SKM-1 (cell line): Measurements from ENCODE around the gene MRGPRD.
A peak's percentile ranks its signal among the peaks of the same experiment; 100 is the strongest.

Experiments used
- DNase-seq: peaks from one replicate; lab custom pipeline; 2025; ENCODE audit not compliant: unreplicated experiment; lab: John Stamatoyannopoulos, UW

Gene MRGPRD, protein sequence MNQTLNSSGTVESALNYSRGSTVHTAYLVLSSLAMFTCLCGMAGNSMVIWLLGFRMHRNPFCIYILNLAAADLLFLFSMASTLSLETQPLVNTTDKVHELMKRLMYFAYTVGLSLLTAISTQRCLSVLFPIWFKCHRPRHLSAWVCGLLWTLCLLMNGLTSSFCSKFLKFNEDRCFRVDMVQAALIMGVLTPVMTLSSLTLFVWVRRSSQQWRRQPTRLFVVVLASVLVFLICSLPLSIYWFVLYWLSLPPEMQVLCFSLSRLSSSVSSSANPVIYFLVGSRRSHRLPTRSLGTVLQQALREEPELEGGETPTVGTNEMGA

DNA sequence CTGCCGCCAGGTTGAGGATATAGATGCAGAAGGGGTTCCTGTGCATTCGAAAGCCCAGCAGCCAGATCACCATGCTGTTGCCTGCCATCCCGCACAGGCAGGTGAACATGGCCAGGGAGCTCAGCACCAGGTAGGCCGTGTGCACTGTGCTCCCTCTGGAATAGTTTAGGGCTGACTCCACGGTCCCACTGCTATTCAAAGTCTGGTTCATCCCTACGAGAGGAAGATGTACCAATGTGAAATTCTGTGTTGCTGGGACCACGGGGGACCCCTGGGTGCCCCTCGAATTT lies at the start of gene MRGPRD:
TSS of gene MRGPRD (minus strand) at position 211 of the 290 bp plus-strand sequence. CDS start at position 211, 0 bp downstream.
- no peak for DNase-seq

DNA sequence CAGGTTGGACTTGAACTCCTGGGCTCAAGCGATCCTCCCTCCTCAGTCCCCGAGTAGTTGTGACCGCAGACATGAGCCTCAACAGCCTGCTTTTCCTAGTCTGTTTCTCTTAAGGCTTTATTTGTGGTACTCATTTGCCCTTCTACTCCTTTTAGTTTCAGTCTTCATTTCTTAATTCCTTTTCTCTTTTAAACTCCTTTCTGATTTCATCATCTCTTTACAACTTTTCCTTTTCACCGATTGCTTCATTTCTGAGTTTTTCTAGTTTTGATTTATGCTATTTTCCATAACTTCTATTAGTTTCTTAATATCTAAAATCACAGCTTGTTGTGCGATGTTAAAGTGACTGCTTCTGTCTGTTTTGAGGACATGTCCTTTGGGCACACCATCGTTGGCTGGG lies 49.5 kb upstream of the MRGPRD start:
- no peak for DNase-seq

DNA sequence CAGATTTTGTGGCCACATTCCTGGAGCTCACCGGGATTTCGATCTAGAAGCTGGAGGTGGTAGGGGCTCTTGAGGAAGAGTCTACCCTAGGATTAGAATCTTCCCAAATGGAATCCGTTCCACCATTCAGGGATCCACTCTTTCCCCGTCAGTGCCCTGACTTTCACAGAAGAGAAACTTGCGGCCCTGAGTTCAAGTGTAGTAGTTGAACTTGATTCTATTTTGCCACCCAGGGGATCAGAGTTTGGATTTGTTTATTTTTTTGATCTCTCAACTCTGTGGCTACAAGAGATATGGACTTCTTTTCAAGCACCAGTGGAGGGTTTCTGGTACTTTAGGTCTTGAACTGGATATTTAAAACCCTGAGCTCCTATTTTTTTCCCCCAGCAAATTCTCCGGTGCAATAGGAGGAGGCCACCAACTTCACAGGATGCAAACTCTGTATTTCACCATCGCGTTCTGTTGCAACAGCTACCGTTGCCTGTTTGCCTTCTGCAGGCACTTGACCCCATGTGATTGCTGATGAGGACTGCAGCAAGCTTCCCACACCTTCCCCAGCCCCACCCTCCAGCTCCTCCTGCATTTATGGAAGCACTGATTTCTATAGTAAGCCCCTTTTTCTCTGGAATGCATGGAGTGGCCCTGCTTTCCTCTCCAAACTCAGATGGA lies 47.1 kb upstream of the MRGPRD start:
- DNase-seq: peak; percentile 77

DNA sequence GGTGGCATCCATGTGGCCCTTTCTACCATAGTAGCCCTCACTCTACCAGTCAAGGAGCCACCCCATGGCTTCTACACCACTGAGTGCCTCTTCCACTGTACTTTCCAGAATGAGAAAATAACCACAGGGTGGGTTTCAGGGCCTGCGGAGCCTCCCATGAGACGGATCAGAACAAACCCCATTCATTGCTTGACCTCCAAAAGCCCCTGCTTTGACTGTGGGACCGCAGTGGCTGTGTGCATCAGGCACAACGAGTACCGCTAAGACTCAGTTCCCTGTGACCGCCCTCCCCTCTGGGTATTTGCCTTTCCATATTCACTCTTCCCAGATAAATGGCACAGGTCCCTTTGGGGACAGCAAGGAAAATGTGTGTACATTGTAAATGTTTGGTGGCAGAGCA lies 43.7 kb upstream of the MRGPRD start:
- DNase-seq: no peak

DNA sequence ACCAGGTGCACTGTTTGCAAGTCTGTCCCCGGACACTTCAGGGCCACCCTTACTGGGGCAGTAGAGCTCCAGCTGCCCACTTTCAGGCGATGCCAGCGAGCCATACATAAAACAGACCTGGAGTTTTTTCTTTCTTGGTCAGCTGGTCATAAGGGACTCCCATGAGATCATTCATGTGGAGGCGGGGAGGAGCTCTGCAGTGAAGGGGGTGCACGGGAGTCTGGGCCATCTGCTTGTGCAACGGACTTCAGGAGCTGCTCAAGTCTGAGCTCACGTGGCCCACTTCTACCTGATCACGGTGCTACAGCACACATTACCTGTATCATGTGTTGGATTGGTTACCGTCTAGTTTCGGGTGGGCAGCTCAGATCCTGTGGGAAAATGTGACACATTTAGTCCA lies 41.5 kb upstream of the MRGPRD start:
- no peak for DNase-seq

DNA sequence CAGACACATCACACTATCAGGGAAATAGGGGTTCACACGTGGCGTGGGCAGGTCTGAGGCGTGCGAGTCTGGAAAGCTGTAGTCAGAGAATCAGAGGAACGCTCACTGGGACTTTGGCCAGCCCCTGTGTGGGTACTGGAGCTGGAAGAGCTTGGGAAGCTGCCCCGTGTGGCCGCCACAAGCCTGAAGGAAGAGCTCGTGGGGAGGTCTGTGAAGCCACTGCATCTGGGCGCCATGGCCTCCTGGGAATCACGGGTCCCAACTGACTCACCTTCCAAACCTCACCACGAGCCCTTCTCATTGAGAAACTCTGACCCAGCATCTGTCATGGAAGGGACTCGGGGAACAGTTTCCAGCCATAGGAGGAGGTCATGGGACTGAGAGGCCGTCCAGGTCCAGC lies 38.1 kb upstream of the MRGPRD start:
- no peak for DNase-seq

DNA sequence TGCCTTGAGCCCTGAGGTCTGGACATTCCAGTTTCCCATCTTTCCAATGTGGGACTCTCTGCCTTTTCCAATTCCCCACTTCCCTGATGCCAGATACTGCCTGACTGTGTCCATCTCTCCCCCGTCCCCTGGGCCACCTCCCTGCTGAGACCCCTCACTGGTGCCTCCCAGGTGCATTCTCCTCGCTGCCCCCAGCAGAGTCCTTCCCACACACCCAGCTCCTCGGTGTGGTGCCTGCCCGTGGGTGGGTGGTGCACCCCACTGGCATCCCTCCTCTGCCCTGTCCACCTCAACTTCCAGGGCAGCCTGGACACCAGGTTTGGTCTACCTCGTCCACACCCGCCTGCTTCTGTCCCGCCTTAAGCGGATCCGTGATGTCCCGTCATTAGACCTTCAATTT lies 37.2 kb upstream of the MRGPRD start:
- DNase-seq: no peak

DNA sequence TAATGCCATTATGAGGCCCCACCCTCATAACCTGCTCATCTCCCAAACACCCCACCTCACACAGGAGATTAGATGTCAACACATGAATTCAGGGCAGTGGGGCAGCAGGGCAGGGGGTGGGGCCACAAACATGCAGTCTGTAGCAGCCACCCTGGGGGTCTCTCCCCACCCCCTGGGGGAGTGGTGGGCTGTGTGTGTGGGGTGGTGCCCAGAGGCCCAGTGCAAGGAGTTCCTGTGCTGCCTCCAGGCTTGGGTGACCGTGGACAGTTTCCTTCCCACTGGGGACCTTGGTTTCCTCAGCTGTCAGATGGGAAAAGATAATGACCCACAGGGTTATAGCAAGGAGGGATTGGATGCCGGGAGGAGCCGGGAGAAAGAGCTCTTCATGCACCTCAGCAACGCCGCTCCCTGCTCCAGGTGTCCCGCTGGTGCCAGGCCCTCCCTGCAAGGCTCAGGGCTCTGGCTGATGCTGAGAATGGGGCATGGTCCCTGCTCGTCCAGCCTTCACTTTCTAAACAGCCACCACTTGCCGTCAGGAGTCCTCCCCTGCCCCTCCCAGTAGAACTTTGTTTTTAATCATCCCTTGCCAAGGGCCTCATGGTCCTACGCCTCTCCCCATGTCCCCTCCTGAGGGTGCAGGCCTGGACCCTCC lies 34.2 kb upstream of the MRGPRD start:
- no peak for DNase-seq

DNA sequence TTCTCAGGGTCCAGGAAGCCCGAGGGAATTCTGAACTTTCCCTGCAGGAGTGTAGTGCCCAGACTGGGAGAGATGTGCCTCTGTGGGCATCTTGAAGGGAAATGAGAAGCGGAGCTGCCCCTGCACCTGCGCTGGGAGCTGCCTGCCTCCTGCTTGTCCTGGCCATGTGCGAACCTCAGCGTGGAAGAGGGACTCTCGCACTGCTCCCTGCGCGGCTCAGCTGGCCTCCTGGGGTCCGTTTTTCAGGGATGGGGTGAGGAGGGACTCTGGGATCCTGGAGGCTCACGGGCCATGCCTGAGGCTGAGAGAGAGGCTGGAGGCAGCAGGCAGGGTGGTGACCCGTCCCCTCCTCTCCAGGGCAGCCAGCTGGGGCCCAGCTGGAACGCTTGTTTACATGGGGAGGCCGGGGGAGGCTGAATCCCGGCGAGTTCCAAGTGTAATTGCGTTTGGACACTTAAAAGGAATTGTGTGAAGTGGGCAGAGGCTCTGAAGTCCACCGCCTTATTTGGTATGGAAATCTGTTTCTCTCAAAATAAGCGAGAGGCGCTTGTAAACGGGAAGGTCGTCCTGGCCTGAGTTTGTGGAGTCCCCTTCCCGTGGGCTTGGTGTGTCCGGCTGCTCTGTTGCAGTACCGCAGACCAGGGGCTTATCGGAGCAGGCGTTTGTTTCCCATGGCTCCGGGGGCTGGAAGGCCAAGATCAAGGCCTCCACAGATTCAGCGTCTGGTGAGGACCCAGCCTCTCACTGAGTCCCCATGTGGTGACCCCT lies 33.5 kb upstream of the MRGPRD start:
- DNase-seq: no peak

DNA sequence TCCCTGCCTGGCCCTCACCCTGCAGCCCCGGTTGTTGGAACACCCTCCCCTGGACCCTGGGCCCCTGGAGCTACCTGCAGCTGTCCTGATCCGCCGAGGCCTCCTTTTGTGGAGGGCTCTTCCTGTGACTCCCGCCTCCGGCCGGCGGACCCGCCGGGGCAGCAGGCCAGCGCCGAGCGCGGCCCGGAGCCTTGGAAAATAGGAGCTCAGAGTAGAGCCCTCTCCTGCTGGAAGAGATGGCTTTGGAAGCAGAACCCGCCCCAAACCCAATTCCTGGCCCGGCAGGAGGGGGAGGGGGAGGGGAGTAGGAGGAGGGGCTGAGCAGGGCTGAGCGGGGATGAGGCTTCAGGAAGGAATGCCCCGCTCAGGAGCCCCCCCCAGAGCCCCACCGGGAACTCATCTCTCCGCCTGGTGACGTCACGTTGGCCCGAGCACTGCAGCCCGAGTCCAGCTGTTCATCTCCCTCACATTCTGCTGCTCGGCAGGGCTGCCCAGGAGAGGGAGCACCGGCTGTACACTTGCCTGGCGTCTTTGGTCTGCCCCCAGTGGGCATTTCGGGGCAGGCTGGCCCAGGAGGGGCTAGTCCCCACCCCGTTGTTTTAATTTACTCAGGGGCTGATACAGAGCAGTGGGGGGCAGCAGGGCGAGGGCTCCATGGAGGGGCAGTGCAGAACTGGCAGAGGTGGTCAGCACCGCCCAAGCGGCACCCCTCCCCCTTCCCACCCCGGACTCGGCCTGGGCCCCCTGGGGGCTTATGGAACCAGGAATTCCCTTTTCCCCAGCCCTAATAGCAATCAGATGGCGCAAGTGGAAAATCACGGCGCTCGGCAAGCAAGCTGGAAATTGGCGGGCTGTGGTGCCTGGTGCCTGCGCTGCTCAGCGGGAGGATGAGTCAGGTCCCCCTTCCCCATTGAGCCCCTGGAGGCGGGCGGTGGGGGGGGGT lies 32.5 kb upstream of the MRGPRD start, which contains the start of gene MRGPRF:
TSS of gene MRGPRF (minus strand) at position 238 of the 943 bp plus-strand sequence. CDS start 3,345 bp downstream, outside the sequence.
- no peak for DNase-seq

DNA sequence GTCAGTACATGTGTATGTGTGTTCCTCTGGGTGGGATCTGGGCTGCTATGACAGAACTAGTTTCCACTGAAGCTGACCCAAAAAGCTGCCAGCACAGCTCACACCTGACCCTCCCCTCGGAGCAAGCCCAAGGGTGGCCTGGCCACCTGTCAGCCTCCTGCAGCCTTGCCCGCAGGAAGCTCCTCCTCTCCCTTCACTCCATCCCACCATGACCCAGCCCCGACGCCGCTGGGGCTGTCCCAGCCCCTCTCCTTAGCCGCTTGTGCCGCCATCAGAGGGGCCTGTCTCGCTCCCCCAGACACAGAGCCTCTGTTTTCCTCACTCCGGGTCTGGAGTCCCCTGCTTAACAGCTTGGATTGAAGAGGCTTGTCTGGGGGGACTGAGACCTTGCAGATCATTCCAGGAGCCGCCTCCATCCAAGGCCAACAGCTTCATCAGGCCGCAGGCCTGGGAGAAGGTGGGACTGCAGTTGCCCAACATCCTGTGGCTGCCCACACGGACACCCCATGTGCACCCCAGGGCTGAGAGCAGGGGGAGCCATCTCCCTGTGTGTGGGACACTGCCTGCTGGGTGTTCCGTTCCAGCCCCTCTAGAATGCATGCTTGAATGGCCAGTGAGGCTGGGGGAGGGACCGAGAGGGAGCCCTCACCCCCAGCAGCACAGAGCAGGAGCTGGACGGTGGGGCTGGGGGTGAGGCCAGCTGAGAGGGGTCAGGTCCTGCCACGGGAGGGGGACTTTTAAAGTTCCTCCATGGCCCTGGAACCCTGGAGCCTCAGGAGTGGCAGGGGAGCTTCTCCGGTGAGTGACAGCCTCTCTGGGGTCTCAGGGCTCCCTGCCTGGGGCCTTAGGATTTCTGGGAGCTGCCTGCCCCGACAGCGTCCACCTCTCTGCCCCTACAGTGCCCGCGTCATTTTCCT lies 31.6 kb upstream of the MRGPRD start:
- DNase-seq: no peak

DNA sequence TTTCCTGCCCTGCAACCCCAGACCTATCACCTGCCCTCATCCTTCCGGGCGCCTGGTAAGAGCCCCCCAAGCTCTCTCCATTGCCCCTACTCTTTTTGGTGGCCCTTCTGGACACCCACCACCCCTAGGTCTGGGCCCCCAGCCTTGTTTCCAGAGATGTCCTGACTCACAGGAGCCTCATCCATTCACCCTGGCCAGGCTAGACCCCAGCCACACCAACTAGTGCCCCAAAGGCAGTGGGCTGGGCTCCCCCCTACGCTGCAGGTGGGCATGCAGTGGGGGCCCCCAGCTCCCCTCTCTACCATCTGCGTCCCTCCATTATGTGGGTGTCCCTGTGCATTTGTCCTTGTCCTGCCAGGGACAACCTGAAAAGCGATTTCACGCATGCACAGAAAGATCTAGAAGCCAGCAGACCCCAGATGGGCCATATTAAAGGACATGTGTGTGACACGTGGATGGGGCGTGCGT lies 30.9 kb upstream of the MRGPRD start:
- DNase-seq: no peak

DNA sequence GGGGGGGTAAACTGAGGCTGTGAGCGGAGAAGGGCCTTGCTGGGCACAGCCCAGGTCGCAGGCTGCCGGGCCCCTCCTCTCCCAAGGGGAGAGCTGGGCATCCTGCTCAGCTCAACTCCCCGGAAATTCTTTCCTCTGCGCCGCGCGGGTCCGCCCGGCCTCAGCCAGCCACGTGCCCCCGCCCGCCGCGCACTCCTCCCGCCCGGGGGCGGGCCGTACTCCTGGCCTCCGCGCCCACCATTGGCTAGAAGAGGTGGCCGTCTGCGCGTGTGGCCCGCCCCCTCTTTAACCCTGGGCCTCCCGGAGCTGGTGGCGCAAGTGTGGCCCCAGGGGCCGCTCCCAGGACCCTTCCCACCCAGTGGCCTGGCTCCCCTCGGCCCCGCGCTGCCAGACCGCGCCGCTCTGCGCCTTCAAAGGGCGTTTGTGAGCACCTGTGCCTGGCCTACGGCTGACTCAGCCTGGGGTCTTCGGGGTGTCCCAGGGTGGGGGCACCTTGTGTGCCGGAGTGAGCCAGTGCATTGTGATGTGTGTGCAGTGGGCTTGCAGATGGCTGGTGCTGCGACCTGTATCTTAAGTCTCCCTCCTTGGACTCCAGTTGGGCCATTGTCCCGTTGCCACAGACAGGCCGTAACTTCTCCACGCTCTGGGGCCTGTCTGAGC lies 30.3 kb upstream of the MRGPRD start:
- peak; percentile 38 for DNase-seq

DNA sequence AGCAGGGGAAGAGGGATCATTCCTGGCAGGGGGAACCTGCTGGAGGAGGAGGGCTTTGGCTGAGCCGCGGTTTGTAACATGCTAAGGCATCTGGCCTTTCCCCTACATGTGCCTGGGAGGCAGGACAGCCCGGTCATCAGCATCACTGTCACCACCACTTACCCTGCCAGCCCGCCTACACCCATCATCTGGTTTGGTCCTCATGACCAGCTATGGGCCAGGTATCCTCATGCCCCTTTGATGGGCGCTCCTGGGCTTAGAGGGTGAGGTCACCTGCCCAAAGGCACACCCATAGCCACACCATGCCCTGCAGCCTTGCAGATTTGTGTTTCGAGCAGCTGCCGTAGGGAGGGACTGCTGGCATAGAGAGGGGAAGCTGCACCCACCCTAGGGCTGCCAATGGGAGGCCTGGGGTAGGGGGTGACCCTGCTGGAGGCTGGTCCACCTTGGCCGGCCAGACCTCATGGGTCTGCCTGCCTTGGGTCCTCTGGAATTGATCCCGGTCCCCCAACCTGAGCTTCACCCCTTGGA lies 29.6 kb upstream of the MRGPRD start:
- no peak for DNase-seq

DNA sequence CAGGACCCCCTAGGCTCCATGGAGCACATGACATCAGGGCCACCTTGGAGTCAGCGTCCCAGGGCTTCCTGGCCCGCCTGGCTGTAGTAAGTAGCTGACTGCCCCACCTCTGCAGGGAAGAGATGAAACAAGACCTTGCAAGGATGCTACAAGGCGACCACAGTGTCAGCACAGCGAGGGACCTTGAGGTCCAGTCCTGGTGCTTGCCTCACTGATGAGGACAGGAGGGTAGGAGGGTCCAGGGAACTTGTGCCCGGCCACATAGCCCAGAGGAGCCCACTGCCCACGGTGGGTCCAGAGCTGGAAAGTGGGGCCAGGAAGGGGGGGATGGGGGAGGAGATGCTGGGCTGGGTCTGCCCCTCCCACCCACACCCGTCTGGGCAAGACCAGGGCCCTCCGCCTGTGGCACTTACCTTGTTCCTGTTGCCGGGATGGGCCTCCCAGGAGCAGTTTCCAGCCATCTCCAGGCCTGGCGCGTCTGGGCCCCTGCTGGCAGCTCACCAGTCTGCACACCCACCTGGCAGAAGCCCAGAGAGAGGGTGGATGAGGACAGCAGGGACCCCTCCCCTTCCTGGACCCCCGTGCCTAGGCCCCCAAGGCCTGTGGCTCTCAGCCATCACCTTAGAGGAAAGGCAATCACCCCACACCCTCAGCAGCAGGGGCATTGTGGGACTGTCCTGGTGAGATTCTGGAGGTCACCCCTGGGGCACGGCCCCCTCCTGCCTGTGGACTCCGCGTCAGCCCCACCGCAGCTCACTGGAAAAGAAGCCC lies 28.8 kb upstream of the MRGPRD start:
- no peak for DNase-seq

DNA sequence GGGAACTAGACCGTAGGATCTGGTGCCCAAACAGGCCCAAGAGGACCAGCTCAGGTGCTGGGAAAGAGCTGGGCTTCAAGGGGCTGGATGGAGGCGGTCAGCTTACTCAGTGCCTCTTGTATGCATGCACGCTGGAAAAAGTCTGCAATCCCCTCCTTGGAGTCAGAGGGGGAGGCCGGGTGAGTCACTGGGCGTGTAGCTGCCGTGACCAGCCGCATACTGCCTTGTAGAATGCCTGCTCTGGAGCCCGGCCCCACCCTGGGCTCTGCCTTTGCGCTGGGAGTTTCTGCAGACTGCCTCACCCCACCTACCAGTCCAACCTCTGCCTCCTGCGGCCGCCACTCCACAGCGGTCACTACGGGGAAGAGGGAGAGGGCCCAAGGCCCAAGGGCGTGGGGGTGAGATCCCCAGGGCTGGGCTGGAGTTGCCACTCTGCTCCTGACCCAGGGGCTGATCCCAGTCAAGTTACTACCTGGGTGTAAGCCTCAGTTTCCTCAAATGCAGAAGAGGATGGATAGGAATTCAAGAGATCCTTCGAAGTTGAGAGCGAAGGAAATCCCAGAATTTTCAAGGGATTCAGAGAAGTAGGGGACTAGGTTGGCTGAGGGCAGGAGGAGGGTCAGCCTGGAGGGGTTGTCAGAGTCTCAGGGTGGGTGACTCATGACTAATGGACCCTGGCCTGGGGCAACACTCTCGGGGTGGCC lies 28.1 kb upstream of the MRGPRD start:
- DNase-seq: no peak

DNA sequence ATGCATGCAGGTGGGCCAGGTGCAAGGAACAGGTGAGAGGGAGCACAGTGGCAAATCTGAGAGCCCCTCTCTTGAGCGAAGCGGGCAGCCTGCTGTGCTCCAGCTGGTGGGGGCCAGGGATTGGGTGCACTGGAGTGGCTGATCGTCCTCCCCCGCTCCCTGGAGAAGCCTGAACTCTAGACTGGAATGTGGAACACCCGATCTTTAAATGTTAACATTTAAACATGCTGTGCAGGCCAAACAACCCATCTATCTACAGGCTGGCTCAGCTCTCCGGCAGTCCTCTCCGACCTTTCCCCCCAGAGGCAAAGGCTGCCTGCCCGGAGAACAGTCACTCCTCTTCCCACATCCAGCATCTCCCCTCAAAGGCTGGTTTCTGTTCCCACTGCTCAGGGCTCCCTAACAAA lies 27.2 kb upstream of the MRGPRD start:
- no peak for DNase-seq
